AG04449 (cell line): ENCODE results near the gene MS4A1.

ENCODE experiments used
- CTCF ChIA-PET: fragments of 350-600 bp; formaldehyde crosslinking; extraction: SDS; loops from one replicate; lab custom pipeline; 2021; ENCODE audit warnings: antibody characterized with exemption; lab: Yijun Ruan, JAX
- POLR2A ChIA-PET: fragments of 400-600, 350-600 bp; formaldehyde crosslinking; extraction: SDS; loops from one replicate; lab custom pipeline; 2020; ENCODE audit warnings: antibody characterized with exemption, inconsistent platforms; lab: Yijun Ruan, JAX
- DNase-seq: peaks from one replicate; pipeline ENCODE4 v3.0.0-alpha.2; 2010; ENCODE audit warnings: low read depth, low spot score
- H3K4me3 ChIP-seq: 2 replicates; pipeline ENCODE4 v1.5.1; 2011; ENCODE audit warnings: low read depth, mild to moderate bottlenecking, control low read depth, low read length
- TF ChIP-seq, protein P1 (sequence below): IDR thresholded peaks from one replicate; pipeline ENCODE4 v1.5.1; 2011; ENCODE audit warnings: mild to moderate bottlenecking, moderate library complexity, low read length, control low read depth, inconsistent platforms; ENCODE audit not compliant: insufficient read depth; ENCODE audit errors: missing control alignments

MS4A1 gene

DNA sequence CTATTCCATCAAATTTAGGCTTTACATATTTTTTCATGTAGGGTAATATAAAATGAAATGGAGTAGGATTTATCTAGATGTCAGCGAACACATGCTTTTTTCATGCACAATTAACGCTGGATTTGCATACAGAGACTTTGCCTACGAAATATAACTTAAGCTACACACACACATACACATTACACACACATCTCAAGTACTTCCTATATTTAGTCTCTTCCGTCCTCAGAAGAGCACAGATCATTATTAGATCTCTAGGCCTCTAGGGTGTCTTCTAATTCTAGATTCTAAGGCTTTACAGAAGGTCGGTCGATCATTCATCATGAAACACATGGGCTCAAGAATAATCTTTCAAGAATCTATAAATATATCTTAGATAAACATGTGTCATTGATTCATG is 55.7 kb downstream of the MS4A1 start:
- DNase-seq: no peak
- H3K4me3 ChIP-seq: no peak overlapping the region
- TF ChIP-seq, protein P1, sequence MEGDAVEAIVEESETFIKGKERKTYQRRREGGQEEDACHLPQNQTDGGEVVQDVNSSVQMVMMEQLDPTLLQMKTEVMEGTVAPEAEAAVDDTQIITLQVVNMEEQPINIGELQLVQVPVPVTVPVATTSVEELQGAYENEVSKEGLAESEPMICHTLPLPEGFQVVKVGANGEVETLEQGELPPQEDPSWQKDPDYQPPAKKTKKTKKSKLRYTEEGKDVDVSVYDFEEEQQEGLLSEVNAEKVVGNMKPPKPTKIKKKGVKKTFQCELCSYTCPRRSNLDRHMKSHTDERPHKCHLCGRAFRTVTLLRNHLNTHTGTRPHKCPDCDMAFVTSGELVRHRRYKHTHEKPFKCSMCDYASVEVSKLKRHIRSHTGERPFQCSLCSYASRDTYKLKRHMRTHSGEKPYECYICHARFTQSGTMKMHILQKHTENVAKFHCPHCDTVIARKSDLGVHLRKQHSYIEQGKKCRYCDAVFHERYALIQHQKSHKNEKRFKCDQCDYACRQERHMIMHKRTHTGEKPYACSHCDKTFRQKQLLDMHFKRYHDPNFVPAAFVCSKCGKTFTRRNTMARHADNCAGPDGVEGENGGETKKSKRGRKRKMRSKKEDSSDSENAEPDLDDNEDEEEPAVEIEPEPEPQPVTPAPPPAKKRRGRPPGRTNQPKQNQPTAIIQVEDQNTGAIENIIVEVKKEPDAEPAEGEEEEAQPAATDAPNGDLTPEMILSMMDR: no peak
- ChIA-PET POLR2A (no interaction called here), CTCF (no interaction called here)

DNA sequence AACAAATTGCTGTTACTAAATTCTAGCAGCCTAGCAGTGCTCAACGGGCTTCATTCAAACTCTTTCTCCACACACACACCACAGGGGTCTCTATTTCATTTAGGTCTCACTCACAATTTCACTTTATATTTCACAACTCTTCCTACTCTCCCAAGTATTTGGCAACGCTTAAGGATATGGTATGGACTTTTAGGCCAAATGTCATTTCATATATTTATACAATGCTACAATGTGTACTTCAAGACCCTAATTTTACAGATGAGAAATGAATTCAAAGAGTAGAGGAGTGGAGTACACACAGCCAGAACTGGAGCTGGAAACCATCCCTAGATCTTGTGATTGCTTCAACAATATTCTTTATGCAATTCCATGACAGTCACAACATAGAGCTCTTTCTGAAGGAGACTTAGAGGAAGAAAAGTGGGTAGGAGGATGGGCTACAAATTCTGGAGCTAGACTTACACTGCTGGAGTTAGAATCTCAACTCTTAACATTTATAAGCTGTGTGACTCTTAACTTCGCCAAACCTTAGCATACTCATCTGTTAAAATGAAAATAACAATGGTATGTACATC is 57.1 kb downstream of the MS4A1 start:
- no peak for DNase-seq
- TF ChIP-seq, protein P1: no peak
- ChIA-PET POLR2A (no interaction called here), CTCF (no interaction called here)
- H3K4me3 ChIP-seq: no peak overlapping the region

DNA sequence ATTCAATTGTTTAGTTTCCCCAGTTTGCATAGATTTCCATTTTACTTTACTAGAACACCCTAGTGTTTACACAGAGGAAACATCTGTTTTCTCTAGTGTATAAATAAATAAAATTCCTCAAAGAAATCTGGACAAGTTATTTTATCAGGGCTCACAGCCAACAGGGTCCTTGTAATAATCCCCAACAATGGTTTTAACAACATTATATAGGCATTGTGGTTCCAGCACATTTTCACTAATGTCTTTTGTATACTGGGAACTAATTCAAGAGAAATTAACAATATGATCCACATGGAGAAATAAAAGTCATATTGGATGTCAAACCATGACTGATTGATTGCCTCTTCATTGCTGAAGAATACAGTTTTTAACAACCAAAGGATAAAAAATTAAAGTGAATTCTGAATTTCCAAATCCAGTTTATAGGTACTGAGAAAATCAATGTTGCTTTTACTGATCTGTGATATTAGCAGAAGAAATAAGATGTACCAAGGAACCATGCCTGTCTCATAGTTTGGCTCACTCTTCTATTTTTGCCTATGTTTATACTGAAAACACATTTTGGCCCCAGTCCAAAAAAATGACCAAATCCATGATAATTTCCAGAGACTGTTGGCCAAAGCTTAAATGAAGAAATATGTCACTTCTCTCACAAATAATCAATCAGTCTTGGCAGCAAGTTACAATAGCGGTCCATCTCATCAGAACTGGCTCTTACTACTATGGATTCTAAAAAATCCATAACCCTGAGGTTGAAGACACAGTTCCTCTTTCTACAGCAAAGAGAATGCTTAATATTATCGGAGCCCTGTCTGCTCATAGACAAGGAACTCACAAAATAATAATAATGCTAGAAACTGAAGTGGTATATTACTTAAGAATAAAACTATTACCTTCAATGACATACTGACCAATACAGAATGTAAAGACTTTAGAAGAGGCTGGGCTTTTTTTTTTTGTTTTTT is 58.1 kb downstream of the MS4A1 start:
- CTCF ChIA-PET: no interaction called here

DNA sequence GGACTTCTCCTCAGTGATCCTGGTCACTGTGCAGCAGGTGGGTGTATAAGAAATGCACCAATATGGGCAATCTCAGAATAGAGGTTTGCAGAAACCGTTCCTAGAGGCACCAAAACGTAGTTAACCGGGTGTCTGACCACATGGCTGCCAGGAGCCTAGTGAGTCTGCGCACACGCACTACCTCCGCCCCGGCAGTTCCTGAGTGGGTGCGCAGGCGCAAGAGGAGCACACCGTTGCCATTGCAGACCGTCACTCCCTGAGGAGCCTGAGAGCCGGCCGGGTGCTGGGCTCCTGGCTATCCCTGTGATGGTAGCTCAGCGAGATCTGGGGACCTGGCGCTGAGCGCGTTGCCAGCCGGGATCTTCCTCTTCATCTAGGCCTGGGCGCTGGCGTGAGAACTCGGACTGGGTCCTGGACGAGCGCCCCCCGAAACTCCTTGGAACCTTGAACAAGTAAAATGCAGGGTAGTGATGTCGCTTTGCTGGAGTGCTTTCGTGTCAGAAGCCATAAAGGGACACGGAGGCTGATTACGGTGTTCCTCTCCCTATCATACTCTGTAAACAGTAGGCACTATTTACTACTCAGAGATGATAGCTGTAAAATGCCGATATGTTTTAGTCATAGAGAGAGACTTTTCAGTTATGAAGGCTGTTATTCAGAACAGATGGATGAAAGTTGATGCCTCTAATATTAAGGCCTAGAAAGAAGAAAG is 59.7 kb downstream of the MS4A1 start, which contains the start of gene MS4A13:
MS4A13 (plus strand) TSS at position 249 of the 712 bp plus-strand sequence. CDS start 2,692 bp downstream, outside the sequence.
- ChIA-PET POLR2A (no interaction called here), CTCF (no interaction called here)
- TF ChIP-seq, protein P1: no peak
- DNase-seq: no peak
- H3K4me3 ChIP-seq: no peak within 1 kb of the TSS

More for the DNA sequence above, 58.1 kb downstream of the MS4A1 start:
- H3K4me3 ChIP-seq: no peak overlapping the region
- DNase-seq: no peak
- TF ChIP-seq, protein P1: no peak
- POLR2A ChIA-PET: no interaction called here
